BE2C (cell line): ENCODE results near the gene C1orf141.
"Not testable (repeated sequence)": the region's sequence is repeated elsewhere in the genome, so short reads cannot be mapped to it uniquely, and the experiment has no call there.

Experiments used
- DNase-seq: peaks from one replicate; pipeline ENCODE4 v3.0.0-alpha.2; 2020
- H3K27me3 ChIP-seq: fragments of 250-450 bp; sonication (Bioruptor Pico); 2 replicates; pipeline ENCODE4 v1.5.1; 2020; ENCODE audit warnings: mild to moderate bottlenecking
- H3K36me3 ChIP-seq: fragments of 250-450 bp; sonication (Bioruptor Pico); 2 replicates; pipeline ENCODE4 v1.5.1; 2020; ENCODE audit warnings: mild to moderate bottlenecking
- H3K4me1 ChIP-seq: fragments of 250-450 bp; sonication (Bioruptor Pico); 2 replicates; pipeline ENCODE4 v1.5.1; 2020
- H3K4me3 ChIP-seq: 2 replicates; pipeline ENCODE4 v1.5.1; 2011; ENCODE audit warnings: low read depth, low read length
- H3K9me3 ChIP-seq: fragments of 250-450 bp; sonication (Bioruptor Pico); 2 replicates; pipeline ENCODE4 v1.5.1; 2020
- TF ChIP-seq, protein P1 (sequence below): IDR thresholded peaks from 2 replicates; pipeline ENCODE4 v1.5.1; 2012; ENCODE audit warnings: mild to moderate bottlenecking, low read depth, low read length

Gene C1orf141

DNA sequence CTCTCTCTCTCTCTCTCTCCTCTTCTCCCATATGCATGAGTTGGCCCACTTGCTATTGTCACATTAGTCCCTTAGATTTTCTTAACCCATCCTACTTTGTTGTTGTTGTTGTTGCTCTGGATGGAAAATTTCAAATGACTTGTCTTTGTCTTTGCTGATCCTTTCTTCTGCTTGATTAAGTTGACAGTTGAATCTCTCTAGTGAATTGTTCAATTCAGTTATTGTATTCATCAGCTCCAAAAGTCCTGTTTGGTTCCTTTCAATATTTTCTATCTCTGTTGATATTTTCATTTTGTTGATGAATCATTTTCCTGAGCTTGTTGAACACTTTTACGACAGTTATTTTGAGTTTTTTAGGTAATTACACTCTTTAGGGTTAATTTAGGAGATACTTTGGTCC, 62.0 kb downstream of the C1orf141 start:
- TF ChIP-seq, protein P1, sequence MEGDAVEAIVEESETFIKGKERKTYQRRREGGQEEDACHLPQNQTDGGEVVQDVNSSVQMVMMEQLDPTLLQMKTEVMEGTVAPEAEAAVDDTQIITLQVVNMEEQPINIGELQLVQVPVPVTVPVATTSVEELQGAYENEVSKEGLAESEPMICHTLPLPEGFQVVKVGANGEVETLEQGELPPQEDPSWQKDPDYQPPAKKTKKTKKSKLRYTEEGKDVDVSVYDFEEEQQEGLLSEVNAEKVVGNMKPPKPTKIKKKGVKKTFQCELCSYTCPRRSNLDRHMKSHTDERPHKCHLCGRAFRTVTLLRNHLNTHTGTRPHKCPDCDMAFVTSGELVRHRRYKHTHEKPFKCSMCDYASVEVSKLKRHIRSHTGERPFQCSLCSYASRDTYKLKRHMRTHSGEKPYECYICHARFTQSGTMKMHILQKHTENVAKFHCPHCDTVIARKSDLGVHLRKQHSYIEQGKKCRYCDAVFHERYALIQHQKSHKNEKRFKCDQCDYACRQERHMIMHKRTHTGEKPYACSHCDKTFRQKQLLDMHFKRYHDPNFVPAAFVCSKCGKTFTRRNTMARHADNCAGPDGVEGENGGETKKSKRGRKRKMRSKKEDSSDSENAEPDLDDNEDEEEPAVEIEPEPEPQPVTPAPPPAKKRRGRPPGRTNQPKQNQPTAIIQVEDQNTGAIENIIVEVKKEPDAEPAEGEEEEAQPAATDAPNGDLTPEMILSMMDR, result no peak
- Histone ChIP-seq H3K36me3 (no peaks in the 10 kb centered on the region), H3K9me3 (no peaks in the 10 kb centered on the region), H3K4me1 (no peaks in the 10 kb centered on the region), H3K4me3 (no peak overlapping the region), H3K27me3 (no peaks in the 10 kb centered on the region)
- DNase-seq, result no peak

DNA sequence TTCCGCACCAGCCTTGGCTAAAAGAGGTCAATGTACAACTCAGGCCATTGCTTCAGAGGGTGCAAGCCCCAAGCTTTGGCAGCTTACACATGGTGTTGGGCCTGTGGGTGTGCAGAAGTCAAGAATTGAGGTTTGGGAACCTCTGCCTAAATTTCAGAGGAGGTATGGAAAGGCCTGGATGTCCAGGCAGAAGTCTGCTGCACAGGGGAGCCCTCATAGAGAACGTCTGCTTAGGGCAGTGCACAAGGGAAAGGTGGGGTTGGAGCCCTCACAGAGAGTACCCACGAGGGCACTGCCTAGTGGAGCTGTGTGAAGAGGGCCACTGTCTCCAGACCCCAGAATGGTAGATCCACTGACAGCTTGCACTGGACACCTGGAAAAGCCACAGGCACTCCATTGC, 67.1 kb downstream of the C1orf141 start:
- not testable (repeated sequence) for H3K4me3 ChIP-seq, H3K36me3 ChIP-seq, DNase-seq, H3K4me1 ChIP-seq, H3K9me3 ChIP-seq, H3K27me3 ChIP-seq

DNA sequence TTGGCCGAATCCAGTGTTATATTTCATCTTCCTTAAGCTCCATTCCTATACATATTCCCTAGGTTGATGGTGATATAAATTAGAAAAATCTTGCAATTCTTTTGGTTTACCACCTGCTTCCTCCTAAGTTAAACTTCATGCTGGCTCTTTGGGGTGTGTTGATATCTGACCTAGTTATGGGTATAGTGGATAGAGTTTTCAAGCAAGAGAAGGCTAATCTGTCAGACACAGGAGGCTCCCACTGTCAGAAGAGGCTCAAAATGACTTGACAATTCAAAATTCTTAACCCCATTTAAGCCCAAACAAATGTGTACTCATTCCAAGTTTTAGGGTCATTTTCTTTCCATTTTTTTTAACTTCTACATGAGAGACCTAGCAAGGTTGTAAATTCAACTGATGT, 72.4 kb downstream of the C1orf141 start:
- DNase-seq, result no peak
- H3K36me3 ChIP-seq, result no peaks in the 10 kb centered on the region
- TF ChIP-seq, protein P1, result no peak
- no peaks in the 10 kb centered on the region for H3K4me1 ChIP-seq
- H3K9me3 ChIP-seq, result no peaks in the 10 kb centered on the region
- H3K4me3 ChIP-seq, result no peak overlapping the region
- no peaks in the 10 kb centered on the region for H3K27me3 ChIP-seq

DNA sequence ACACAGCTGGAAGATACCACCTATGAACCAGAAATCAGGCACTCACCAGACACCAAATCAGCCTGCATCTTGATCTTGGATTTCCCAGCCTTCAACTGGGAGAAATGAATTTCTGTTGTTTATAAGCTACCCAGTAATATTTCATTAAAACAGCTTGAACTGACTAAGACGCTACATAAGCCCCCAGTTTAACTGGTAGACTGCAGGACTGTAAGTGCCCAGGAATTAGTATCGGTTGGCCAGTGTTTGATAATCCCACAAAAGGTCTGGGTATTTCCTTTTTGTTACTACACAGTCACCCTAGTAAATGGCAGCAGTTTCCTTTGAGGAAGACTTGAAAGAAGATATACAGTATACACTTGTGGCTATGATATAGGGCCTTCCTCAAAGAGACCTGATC, 73.5 kb downstream of the C1orf141 start:
- DNase-seq, result no peak

DNA sequence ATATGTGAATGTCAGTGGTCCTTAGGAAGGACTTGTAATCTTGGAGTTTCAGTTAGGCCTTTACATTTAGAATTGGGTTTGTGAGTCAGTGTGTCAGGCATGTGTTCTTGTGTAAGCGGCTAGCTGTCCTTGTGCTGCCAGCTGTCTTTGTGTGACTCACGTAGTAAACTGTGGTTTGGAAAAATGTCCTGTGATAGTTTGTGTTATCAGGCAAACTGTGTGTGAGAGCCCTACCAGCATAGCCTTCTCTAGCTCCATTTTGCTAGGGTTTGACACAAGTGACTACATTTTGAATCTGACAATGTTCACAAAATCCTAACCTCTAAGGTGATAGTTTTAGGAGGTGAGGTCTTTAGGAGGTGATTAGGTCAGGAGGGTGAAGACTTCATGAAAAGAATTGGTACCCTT, 74.0 kb downstream of the C1orf141 start:
- Histone ChIP-seq H3K36me3 (no peaks in the 10 kb centered on the region), H3K4me1 (no peaks in the 10 kb centered on the region), H3K27me3 (no peaks in the 10 kb centered on the region), H3K9me3 (no peaks in the 10 kb centered on the region), H3K4me3 (no peak overlapping the region)
- no peak for DNase-seq
- TF ChIP-seq, protein P1, result no peak

More for the DNA sequence above, 73.5 kb downstream of the C1orf141 start:
- TF ChIP-seq, protein P1, result no peak
- no peak overlapping the region for H3K4me3 ChIP-seq
- no peaks in the 10 kb centered on the region for H3K4me1 ChIP-seq
- H3K27me3 ChIP-seq, result no peaks in the 10 kb centered on the region
- H3K9me3 ChIP-seq, result no peaks in the 10 kb centered on the region
- no peaks in the 10 kb centered on the region for H3K36me3 ChIP-seq

DNA sequence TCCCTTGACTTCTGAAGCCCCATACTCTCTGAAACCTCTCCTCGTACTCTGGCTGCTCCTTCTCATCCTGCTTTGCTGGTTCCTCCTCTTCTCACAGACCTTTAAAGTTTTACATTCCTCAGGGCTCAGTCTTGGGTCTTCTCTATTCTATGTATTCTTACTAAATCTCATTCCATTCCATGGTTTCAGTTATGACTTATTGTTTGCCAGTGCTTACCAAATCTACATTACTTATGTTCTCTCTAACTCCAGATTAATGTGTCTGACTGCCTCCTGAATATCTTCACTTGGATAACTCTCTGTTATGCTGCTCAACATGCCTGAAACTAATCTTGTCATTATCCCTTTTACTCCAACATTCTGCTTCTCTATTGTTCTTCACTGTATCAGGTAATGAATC, 75.4 kb downstream of the C1orf141 start:
- DNase-seq, result no peak
- no peaks in the 10 kb centered on the region for H3K9me3 ChIP-seq
- H3K27me3 ChIP-seq, result no peaks in the 10 kb centered on the region
- H3K4me3 ChIP-seq, result no peak overlapping the region
- TF ChIP-seq, protein P1, result no peak
- no peaks in the 10 kb centered on the region for H3K36me3 ChIP-seq
- H3K4me1 ChIP-seq, result no peaks in the 10 kb centered on the region

DNA sequence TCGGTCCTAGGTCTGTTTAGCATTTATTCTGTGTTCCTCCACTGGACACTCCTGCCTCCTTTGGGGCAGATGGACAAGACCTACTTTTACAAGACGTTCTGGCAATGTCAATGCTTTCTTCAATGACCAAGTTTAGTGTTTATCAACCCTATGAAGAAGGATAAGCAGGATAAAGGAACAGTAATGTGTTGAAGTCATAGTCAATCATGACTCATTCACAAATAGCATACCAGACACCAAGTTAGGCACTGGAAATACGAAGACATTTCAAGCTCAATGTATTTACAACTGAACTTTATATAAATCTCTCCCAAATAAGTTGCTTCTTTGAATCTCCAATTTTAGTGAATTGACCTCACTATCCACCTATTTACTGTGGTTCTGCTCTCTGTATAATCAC, 76.0 kb downstream of the C1orf141 start:
- TF ChIP-seq, protein P1, result no peak
- no peak for DNase-seq

More for the DNA sequence above, 76.0 kb downstream of the C1orf141 start:
- H3K36me3 ChIP-seq, result no peaks in the 10 kb centered on the region
- H3K27me3 ChIP-seq, result no peaks in the 10 kb centered on the region
- H3K4me3 ChIP-seq, result no peak overlapping the region
- no peaks in the 10 kb centered on the region for H3K4me1 ChIP-seq
- no peaks in the 10 kb centered on the region for H3K9me3 ChIP-seq
